NCI-H510A treated with DMSO at 0.1 percent for 48 hours (cell line): ENCODE data around the gene NCSTN.

ENCODE experiments used
- DNase-seq: peaks from one replicate; lab custom pipeline; 2025; lab: John Stamatoyannopoulos, UW

The NCSTN gene

DNA sequence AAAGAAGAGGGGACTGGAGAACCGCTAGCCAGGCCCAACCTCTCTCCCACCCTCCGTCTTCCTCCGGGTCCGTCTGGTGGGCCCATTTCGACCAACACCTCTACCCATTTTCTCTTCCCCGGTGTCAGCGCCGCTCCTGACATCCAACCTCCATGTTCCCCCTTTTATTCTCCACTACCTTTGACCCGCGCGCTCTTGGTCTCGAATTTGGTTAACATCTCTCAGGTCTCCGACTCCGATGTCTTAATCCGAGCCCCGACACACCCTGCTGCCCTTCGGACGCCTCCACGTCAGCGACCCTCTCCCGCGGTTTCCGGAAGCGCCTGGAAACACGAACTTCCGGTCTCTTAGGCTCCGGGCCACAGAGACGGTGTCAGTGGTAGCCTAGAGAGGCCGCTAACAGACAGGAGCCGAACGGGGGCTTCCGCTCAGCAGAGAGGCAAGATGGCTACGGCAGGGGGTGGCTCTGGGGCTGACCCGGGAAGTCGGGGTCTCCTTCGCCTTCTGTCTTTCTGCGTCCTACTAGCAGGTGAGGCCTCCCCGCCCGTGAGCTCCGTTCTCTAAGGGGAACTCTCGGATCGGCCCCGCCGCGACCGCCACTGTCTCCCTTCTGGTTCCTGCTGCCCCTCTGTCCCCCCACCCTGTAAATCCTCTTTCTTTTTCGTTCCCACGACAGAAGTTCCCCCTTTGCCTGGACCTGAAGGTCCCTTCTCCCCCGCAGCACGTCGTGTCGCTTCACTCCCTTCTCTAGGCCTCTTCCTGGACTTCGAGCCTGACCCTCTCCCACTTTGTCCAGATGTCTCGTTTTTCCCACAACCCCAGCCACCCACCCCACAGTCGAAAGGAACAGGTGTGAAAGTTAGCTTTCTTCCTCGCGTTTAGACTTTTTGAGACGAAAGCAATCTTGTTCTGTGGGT, at the start of gene NCSTN, which contains the start of gene COPA:
NCSTN (plus strand) TSS at position 431 of the 917 bp plus-strand sequence; CDS start at position 445, 14 bp downstream.
COPA (minus strand) TSS at position 298 of the 917 bp plus-strand sequence; CDS start at position 218, 80 bp downstream.
- peak; percentile 84 for DNase-seq

- DNase-seq = no peak
Measured at GRCh38 chr1:160296036-160296435, 47.1 kb upstream of the NCSTN start.

- no peak for DNase-seq
Measured at GRCh38 chr1:160300173-160300572, 43.0 kb upstream of the NCSTN start.

GRCh38 chr1:160307118-160307791, 35.9 kb upstream of the NCSTN start:
- DNase-seq = no peak

DNA sequence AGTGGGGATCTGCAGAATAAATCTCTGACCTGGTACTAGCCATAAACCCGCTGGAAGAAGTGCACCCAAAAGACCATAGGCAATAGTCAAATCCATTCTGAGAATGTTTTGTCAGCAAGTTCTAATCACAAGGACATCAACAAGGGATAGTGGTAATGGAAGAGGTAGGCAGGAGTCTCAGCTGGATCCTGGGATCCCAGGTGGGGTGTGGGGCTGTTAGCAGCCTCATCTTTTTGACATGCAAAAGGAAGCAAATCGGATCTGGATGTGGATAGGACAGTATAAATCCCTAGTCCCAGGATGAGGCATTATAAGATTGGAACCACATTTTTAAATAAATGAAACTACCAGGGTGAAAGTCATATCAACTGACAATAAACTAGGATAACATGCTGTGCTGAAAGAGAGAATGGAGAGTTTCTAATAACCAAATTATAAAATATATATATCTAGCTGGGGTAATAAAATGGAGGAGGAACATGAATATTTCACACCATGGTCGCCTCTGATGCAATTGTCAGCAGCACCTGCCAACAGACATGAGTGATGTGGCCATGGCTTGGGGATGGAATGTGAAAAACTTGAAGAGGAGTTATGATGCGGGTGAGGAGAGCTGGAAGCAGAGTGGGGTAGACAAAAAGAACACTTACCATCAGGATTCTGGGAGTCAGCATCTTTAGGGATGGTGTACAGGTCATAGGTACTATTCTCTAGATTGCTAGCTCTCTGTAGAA, 34.6 kb upstream of the NCSTN start:
- DNase-seq = no peak

GRCh38 chr1:160309185-160309557, 34.0 kb upstream of the NCSTN start:
- no peak for DNase-seq

DNA sequence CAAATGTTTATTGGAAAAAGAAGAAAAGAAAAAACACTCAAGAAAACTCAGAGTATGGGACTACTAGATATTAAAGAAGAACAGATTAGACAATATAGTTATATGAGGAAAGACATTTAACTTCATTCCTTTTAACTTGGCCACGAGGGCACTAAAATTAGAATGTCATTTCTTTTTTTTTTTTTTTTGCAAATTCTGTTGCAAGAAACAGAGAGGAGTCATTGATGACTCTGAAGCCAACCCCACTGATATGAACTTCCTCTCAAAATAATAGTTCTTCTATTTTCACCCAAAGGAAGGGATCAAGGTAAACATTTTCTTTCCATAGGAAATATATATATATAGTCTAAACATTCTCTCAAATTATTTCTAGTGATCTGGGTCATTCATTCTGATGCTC, 33.6 kb upstream of the NCSTN start:
- no peak for DNase-seq

DNA sequence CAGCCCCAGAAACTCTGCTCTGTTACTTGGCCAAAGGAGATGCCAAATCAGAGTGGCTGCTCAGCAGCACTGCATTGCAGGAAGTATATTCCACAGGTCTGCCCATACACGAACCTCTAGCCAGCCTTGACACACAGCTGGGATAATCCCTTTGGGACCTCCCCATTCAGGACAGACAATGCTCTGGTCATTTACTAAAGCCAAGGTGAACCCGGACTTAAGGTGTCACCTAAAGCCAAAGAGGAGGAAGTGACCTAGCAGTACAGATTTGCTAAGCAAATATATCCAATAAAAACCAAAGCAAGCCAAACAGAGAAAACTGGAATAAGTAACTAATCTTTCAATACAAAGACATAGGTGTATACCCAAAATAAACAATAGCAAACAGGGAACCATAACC, 27.8 kb upstream of the NCSTN start:
- no peak for DNase-seq

DNA sequence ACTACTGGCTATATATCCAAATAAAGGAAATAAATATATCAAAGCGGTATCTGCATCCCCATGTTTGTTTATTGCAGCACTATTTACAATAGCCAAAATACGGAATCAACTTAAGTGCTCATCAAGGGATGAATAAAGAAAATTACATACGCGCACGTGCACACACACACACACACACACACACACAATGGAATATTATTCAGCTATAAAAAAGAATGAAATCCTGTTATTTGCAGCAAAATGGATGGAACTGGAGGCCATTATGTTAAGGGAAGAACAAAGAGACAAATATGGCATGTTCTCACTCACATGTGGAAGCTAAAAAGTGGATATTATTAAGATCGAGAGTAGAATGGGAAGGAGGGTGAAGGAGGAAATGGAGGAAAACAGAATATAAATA, 20.4 kb upstream of the NCSTN start:
- no peak for DNase-seq

GRCh38 chr1:160325252-160325651, 17.9 kb upstream of the NCSTN start:
- DNase-seq = peak; percentile 97

- no peak for DNase-seq
Measured at GRCh38 chr1:160326418-160326817, 16.8 kb upstream of the NCSTN start.

GRCh38 chr1:160328184-160328583, 15.0 kb upstream of the NCSTN start:
- DNase-seq = no peak

GRCh38 chr1:160330119-160330518, 13.1 kb upstream of the NCSTN start:
- no peak for DNase-seq

- DNase-seq = no peak
Measured at GRCh38 chr1:160332516-160332915, 10.7 kb upstream of the NCSTN start.

- no peak for DNase-seq
Measured at GRCh38 chr1:160338580-160338979, 4.6 kb upstream of the NCSTN start.

GRCh38 chr1:160340146-160340545, 3.0 kb upstream of the NCSTN start:
- DNase-seq = no peak

DNA sequence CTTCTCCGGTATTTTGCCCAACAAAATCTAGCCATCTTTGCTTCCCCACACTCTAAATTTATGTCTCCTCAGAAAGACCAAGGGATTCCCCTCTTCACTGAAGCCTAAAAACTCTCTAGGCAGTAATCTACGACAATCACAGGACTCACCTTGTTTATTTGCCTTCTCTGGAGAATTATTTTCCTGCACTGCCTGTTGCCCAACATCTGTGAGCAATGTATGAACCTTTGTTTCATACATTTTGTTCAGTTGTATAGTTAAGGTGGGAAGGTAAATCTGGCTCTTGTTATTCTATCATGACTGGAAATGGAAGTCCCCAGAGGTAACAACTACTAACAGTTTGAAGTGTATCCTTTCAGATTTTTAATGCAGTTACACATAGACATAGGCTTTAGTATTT, 2.3 kb upstream of the NCSTN start:
- no peak for DNase-seq

- no peak for DNase-seq
Measured at GRCh38 chr1:160342526-160342925, 657 bp upstream of the NCSTN start.

DNA sequence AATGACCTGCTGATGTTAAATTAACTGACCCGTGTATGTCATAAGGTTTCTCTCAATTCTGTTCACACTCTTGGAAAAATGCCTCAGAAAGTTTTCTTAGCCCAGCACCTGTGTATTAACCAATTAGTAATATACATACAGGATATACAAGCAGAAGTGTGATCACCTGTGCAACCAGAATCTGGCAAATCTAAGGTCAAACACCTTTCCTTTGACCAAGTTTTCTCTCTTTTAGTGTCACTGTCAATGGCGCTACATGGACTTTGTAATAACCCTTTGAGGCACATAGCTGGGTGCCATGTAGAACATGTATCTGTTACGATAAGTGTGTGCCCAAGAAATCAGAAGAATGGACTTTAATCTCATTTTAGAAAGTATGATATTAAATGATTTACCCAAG, 1.1 kb downstream of the NCSTN start:
- DNase-seq = no peak

GRCh38 chr1:160344936-160345335, 1.8 kb downstream of the NCSTN start:
- DNase-seq = no peak

- DNase-seq = no peak
Measured at GRCh38 chr1:160346463-160346862, 3.3 kb downstream of the NCSTN start.

DNA sequence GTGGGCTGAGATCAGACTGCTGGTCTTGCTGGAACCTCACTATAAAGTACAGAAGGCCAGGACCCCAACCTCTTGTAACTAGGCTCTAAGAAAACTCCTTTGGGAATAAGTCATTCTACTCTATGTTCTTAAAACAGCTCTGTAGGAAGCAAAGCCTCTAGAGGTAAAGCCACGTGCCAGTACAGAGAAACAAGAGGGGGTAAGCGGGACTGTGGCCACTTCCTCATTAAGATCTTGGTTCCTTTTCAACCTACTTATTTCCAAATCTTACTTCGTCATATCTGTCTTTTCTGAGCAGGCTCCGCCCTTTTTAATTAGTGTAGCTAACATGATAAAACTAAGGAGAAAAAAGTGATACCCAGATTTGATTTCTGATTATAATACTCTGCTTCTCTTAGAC, 3.8 kb downstream of the NCSTN start:
- no peak for DNase-seq

DNA sequence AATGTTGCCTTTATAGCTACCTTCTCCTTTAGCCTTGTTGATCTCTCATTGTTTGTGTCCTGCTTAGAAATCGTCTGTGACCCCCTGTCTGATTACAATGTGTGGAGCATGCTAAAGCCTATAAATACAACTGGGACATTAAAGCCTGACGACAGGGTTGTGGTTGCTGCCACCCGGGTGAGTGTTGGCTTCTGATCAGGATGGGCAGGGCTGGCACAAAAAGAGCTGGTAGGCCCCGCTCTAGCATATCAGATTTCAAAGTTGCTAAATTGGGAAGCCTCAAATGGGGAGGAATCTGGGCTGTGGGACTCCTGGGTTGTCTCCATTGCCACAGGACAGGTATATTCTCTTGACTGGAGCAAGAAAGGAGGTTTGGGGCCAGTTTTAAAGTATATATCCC, 8.4 kb downstream of the NCSTN start:
- no peak for DNase-seq
